HS-5 (cell line): Measurements from ENCODE around the gene SH3PXD2A.
"Not testable (repeated sequence)": the region's sequence is repeated elsewhere in the genome, so short reads cannot be mapped to it uniquely, and the experiment has no call there.

ENCODE experiments used
- DNase-seq: peaks from one replicate; pipeline ENCODE4 v3.0.0-alpha.2; 2012; ENCODE audit warnings: low read depth

The SH3PXD2A gene

DNA sequence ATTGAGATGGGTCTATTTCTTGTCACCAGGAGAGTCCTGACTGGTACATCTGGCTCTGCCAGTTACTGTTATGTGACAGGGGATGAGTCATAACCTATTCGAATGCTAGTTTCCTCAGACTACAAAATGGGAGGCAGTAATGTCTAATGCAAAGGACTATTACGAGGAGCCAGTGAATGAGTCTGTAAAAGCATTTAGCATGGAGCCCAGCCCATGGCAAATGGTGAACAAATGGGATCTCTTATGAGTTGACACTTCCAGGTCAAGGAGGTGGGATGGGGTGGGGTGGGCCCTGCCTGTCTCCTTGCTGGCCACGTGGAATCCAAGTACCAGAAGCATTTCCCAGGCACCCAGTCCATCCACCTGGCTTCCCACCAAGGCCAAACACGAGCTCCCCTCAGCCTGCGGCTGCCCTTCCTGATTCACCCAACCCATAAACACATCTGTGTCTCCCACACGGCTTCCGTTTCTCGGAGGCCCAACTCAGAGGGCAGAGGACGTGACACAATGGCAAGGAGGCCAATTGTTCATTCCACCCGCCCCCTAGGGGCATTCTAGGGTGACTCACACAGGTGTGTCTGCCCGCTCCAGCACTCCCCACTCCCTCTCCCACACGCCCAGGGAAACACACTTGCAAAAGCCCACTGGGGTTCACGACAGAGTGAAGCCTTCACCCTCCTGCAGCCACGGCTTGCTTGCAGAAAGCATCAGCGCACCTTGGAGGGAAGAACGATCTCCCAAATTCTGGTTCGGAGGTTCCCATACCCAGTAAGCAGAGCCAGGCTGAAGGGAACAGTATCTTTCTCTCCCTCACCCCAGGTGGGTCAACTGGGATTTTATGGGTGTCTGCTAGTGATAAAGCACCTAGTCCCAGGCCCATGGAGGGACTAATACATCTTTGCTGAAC is 109.8 kb downstream of the SH3PXD2A start:
- no peak for DNase-seq

DNA sequence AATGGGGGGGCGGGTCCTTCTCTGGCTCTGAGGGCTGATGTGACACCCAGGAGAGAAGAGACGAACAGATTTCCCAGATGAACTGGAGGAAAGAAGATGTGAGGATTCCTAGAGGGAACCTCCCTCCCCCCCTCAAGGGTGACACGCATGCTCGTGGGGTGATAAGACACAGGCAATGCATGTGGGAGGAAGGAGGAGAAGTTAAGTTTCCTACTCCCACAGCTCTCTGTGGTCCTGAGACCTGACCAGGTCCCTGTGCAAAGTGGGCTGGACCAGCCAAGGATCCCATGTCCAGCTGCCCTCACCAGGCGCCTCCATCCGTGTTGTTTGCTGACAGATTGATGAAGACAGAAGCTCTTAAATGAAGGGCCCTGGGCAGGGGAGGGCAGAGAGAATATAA is 112.6 kb downstream of the SH3PXD2A start:
- DNase-seq, result no peak

DNA sequence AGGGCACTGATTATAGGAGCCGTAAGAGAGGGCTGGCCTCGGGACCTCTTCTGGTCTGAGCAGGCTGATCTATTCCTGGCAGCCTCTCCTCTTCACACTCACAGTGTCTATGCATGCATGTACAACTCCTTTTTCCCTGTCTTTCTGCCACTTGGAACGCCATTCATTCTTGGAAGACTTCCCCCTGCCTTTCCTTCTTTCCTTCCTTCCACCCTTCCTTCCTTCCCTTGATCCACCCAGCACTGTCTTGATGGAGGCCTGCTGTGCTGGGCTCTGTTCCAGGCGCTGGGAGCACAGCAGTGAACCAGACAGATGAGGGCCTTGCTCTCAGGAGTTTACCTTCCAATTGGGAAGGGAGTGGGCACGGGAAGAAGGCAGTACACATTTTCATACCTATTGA is 114.8 kb downstream of the SH3PXD2A start:
- DNase-seq, result no peak

DNA sequence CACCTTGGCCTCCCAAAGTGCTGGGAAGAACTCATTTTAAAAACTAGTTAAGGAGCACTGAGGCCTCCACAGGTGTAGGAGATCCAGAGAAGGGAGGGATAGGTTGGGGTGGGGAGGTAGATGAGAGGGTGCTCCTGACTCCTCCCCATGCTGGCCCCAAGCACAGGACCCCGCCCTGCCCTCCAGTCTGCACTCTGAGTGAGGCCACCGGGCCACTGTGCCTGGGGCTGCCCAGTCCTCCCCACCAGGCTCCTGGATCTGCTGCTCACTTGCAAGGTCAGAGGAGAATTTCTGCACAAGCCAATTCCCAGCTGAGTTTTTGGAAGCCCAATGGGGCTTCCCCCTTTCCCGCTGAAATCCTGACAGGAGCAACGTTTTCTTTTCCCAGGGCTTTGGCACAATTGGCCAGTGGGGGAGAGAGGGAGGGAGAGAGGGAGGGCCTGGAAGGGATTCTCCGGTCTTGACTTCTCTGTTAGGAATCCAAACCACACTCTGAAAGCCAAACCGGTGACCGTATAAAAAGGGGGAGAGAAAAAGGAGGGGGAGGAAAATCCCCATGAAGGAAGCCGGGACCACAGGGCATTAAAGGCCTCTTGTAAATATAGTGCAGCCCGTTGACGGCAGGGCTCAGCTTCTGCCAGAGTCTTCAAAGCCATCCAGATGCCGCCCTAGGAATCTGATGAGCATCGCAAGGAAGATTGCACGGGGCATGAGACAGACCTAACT is 116.2 kb downstream of the SH3PXD2A start:
- DNase-seq, result peak; percentile 92

DNA sequence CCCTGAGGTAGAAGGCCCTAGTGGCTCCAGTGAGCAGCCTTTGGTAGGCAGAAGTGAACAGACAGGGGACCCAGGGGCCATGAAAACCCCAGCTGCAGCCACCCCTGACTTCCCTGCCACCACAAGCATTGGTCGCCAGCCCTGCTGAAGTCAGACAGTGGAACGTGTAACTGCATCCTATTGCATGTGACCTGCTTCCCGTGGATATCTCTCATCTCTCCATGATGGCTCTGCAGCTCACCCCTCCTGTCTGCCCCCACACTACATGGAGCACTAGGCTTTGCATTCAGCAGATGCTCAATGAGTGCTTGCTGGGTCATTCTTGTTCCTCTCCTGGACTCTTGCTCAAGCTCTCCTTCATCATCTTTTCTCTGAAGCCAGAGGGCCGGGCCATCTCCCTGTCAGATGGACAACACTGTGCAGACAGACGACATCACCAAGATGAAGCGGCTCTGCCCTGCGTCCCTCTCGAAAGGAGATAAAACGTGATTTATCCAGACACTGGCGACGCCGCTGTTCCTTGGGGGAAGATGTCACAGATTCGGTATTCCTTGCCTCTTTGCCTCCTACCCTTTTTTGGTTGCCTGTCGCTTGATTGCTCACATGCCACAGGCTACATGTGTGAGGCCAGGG is 117.5 kb downstream of the SH3PXD2A start:
- DNase-seq, result no peak

DNA sequence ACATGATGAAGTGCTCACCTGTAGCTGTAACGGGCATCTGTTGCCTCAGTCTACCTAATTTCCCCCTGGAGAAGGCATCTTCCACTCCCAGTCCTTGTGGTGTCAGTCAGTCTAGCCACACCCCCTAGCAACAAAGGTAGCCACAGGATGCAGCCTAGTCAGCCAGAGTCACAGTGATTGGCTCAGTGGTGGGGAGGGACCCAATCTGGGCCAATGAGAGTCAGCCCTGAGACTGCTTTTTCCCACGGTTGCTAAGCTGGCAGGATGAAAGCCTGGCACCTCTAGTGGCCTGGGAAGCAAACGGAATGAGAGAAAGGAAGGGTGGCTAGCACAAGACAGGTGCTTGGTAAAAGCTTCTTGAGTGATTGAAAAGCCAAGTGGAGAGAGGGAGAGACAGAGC is 118.6 kb downstream of the SH3PXD2A start:
- DNase-seq, result no peak

DNA sequence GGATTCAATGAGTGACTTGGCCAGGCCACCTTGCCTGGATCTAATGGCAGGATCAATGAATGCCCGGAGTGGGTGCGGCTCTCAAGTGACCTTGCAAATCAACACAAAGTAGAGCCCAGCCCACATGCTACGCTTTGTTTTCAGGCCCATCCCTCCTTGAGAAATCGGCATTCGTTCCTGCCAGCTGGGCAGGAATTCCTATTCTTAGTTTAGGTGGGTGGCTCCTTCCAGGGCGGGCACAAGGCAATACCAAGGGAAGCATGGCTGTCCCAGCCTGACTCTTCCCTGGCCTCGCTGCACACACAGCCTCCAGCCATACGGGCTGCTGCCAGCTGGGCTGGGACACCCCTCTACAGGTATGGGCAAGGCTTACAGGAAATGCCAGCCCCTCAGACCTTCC is 119.3 kb downstream of the SH3PXD2A start:
- no peak for DNase-seq

DNA sequence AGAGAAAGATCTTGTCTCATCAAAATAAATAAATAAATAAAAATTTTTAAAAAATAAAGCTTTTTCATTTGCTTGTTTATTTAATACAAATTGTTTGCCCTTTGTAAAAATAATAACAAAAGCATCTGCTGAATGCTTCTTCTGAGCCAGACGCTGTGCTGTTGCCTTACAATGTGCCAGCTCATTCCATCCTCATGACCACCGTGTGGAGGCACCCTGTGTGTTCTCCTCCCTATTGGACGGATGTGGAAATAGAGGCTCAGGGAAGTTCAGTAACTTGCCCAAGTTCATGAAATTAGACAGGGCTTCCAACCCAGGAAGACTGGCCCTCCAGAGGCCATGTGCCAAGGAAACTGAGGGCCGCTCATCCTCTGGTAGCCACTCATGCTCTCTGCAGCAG is 120.6 kb downstream of the SH3PXD2A start:
- no peak for DNase-seq

DNA sequence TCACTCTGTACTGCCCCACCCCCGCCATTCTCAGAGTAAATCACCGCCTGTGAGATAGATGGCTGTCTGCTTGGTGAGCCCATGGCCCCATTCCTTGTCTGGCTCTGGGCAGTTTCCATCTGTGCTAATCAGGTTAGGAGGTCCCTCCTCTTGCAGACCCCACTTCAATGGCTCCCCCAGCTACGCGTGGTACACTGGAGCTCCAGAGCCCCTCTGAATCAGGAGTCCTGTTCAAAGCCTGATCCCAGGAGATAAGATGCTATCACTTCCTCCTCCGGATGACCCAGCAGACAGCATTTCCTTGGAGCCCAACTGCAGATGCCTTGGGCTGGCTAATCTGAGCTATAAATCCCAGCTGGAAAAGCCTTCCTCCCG is 122.3 kb downstream of the SH3PXD2A start:
- DNase-seq, result no peak

DNA sequence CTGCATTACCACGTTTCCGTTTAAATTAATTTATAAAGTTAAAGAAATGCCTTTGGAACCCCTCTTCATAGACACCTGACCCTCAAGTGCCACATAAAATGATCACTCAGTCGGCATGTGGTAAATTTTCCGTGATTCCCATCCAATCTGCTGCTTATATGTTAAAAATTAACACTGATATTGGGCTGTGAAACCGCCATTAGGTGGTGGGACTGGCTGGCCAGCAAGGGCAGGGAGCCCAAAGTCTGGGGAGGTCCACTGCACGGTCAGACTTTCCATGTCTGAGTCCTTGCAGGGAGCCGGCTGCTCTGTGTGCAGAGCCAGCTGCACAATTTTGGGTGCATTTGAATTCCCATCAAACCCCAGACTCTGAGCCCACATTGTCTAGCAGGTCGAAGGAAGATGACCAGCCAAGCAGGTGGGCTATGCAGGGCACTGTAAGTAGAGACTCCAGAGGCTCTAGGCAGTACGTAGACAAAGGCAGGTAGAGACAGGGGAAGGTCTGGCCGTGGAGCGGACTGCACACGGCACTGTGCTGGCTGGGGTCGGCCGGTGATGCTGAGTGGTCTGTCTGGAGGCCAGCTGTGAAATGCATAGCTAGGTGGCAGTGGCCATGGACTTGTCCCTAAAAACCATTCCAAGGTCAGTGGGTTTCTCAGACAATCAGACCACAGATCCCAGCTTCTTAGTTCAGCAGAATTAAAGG is 122.9 kb downstream of the SH3PXD2A start:
- no peak for DNase-seq

DNA sequence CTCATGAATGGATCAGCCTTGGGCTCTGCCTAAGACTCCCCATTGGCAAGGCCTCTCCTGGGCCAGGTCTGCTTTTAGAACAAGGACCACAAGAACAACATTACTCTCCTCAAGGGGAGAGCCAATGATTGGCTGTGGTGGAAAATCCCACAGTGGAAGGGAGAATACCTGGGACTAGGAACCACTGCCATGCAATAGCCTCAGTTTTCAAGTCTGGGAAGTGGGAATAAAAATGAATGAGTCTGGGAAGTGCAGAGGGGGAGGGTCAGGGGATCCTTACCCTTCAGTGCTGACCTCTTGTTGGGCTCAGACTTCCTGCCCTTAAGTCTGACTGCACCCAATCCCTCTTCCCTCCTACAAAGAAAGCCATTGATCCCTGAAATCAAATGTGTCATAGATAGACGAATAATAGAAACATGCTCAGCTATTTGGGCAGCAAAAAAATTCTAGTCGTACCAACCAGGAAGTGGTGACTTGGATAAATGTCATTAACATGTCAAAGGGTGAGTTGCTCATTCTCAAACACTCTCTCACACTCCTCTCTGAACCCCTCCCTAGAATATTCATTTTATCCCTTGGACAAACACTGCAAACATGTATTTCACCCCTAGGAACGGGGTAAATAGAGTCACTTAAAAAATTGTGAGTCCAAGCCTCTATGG is 123.6 kb downstream of the SH3PXD2A start:
- DNase-seq, result peak; percentile 6

DNA sequence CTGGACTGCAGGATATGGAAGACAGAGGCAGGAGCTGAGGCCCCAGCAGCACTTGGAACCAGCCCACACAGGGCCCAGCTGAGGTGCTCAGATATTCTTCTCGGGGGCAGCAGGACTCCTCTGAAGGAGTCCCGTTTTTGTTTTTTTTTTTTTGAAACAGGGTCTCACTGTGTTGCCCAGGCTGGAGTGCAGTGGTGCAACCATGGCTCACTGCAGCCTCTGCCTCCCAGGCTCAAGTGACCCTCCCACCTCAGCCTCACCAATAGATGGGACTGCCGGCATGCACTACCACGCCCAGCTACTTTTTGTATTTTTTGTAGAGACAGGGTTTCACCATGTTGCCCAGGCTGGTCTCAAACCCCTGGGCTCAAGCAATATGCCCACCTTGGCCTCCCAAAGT is 124.3 kb downstream of the SH3PXD2A start:
- not testable (repeated sequence) for DNase-seq

DNA sequence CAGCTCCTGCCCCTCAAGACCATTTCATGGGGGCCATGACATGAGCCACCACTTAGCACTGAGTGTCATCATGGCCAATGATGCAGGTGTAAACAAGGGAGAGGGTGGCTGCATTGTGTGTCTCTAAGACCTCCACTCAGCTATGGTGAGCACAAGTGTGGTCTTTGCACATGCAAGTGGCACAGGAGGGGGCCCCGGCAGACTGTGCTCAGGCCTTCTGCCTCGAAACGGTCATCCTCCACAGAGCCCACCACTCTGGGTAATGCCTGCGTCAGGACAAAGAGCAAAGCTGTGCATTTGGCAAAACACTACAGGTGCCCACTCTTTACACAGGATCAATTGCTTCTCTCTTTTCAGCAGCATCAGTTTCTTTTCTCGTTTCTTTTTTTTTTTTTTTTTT is 125.5 kb downstream of the SH3PXD2A start:
- no peak for DNase-seq

DNA sequence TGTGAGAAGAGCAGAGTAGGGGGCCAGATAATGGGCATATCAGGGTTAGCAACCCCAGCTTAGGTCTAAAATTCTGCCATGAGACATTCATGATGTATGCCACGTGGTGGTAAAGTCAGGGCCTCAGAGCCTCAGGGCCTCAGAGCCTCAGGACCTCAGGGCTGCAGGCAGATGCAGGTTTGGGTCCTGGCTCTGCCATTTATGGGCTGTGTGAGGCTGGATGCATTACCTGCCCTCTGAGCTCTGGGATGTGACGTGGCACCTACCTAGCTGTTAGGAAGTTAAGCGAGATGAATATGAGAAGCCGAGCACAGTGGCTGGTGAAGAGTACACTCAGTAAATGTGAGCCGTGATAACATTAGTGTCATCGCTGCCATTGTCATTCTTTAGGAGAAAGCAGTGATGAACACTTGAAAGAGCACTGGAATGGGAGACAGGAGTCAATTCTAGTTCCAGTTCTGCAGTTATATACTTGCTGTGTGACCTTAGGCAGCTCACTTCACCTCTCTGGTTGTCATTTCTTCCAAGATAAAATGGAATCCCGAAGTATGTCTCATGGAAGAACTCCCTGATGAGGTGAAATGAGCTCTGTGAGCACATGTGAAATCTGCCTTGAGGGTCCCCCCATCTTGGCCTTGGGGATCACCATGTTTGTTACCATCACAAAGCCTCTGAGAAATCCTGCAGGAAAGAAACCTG is 127.2 kb downstream of the SH3PXD2A start:
- DNase-seq, result no peak

DNA sequence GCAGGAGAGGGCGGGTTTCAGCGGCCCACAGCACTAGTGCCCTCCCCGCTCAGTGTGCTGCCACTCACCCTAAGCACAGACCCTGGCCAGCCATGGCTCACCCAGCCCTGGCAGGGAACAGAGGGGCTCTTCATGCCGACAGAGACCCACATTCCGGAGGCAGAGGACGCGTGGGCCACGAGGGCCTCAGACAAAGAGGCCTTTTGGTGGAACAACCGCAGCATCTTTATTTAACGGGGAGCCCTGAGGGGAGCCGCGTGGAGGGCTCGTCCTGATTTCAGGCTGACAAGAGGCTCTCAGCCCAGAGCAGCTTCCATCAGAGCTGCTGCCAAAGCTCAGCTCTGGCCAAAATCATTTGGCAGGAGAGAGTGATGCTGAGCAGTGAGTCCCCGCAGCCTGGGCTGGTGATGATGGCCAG is 127.8 kb downstream of the SH3PXD2A start:
- no peak for DNase-seq

DNA sequence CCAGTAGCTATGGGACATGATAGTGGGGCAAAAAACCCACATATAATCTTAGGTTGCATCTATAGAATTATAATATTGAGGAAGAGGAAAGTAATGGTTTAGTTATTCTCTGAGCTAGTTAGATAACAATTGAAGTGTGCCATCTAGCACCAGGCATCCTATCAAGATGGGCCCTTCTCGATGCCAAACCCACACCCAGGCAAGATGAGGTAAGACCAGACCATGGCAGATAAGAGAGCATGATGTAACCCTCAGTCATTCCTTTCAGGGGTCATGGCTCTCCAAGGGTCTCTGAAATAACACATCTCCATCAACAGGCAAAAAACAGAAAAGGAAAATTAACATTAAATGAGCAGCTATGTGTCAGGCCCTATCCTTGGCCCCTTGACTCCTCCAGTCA is 128.7 kb downstream of the SH3PXD2A start:
- no peak for DNase-seq

DNA sequence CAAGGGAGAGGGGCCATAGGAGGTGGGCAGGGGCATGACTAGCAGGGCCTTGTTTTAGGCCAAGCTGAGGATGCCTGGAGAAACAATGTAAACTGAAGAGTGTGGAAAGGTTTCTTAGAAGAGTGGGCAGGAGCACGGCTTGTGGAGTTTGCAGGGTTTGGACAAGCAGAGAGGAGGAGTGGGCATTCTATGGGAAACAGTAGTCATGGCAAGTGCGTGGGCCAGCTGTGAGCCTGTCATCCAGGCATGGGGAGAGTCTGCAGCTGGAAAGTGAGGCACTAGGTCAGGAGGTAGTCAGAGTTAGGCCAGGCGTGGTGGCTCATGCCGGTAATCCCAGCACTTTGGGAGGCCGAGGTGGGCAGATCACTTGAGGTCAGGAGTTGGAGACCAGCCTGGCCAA is 130.1 kb downstream of the SH3PXD2A start:
- DNase-seq, result no peak

DNA sequence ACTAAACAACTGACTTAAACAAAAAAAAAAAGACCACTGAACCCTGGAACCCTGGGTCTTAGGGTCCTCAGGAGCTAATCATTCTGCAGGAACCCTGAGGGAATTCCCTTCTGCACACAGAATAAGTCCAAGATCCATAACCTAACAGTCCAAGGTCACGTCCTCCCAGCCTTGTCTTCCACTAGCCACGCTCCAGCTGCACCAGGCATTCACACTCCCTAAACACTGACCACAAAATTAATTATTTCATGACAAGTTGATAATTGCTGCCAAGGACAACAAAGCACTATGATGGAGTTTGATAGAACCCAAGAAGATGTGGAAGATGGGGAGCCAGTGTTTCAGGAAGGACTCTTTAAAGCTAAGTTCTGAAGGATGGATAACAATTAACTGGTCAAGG is 130.6 kb downstream of the SH3PXD2A start:
- no peak for DNase-seq

DNA sequence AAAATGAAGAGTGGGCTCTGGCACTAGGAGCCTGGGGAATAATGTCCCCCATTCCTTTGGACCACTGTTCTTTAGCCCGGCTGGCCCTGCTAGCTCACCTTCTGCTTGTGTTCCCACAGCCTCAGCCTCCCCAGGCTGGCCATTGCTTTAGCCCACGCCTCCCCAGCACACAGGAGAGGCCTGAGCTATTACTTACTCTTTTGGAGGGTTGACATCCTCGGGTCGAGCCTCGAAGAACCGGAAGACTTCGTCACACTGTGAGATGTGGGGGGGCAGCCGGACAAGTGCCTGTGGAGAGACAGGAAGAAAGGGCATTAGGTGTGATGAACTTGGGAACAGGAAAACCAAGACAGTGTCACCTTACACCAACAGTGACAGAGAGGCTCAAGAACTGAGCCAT is 131.3 kb downstream of the SH3PXD2A start:
- no peak for DNase-seq

DNA sequence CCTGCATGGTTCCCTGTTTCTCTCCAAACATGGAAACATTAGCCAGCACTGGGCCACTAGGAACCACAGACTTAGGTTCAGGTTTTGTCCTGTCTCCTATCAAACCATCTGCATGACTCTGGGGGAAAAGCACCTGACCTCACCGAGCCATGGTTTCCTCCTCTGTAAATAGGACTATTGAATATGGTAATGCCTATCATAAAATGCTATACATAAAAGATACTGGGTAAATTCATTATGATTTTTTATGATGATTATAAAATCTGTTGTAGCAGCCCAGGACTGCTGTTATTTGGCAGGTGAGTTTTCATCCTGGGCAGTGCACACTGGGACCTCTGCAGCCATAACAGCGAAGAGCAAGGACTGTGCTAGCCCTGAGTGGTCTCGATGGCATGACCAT is 131.8 kb downstream of the SH3PXD2A start:
- DNase-seq, result no peak

DNA sequence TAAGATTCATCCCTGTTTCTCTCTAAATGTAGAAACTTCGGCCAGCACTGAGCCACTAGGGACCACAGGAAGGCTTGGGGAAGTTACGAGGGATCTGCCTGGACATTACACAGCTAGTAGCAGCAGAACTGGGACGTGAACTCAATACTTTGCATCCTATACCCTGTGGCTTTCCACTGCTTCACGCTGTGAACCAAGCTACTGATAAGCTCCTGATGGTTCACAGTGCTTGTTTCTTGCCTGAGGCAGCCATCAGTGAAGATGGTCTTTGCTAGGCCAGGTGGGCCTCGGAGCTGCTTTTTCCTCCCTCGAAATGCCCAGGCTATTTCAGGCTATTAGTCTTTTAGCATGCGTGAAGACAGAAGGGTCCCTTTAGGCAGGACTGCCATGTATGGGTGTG is 132.7 kb downstream of the SH3PXD2A start:
- DNase-seq, result no peak
